Ovary (tissue), 9 donors: ENCODE measurements around the gene MAU2. TPM values are rescaled to one million over a fixed set of nuclear protein-coding genes. Genes with fewer than 3 reads are reported as not detected.

Experiments
- DNase-seq, 5 donors: peaks; one replicate each; pipeline ENCODE4 v3.0.0-alpha.2; 2019 to 2020
- H3K27ac ChIP-seq, 2 donors: fragments of 200-600 bp; one replicate each; pipeline versions ENCODE4 v1.5.1 to v1.8.0; 2019 to 2022
- H3K27me3 ChIP-seq: fragments of 200-600 bp; one replicate; pipeline ENCODE4 v1.8.0; 2022
- H3K36me3 ChIP-seq: fragments of 200-600 bp; sonication (generic); one replicate; pipeline ENCODE4 v1.5.1; 2019
- H3K4me1 ChIP-seq: one replicate; pipeline ENCODE4 v1.8.1; 2013; ENCODE audit warnings: mild to moderate bottlenecking, moderate library complexity; ENCODE audit not compliant: insufficient read depth
- H3K4me3 ChIP-seq: fragments of 200-600 bp; sonication (generic); one replicate; pipeline ENCODE4 v1.5.1; 2017
- H3K9me3 ChIP-seq, 2 donors: fragments of 200-600 bp in 1 of 2; sonication (generic) in 1 of 2; one replicate each; pipeline versions ENCODE4 v1.5.1 to v1.8.1; 2013 to 2019; ENCODE audit warnings: mild to moderate bottlenecking in 1 of 2, moderate library complexity in 1 of 2
- EP300 ChIP-seq: sonication (generic); formaldehyde crosslinking; IDR thresholded peaks from one replicate; pipeline ENCODE4 v1.6.1; 2017; ENCODE audit warnings: antibody characterized with exemption
- POLR2A ChIP-seq: fragments of 450-650 bp; IDR thresholded peaks from one replicate; pipeline ENCODE4 v1.6.1; 2017; ENCODE audit warnings: antibody characterized with exemption, mild to moderate bottlenecking, moderate library complexity
- WGBS, 3 donors: extraction: QIAGEN DNeasy Blood & Tissue Kit in 1 of 3; methylation state at CpG; one replicate each; pipeline versions ENCODE4 v1.1.5 to v1.1.7; 2013 to 2017; 5-methylcytosine and 5-hydroxymethylcytosine counted together
- intact Hi-C, 4 donors: fragments of 100-400 bp; cut with DNase I; formaldehyde crosslinking; loops; one replicate each; pipeline versions ENCODE4 v1.11.0 to v1.15.1; 2022 to 2023
- polyA plus RNA-seq, 2 donors: library from polyadenylated mRNA; stranded (reverse); fragments of 200-250 nt in 1 of 2; fragments of 350-450 nt in 1 of 2; fragmentation: Illumina TruSeq in 1 of 2; extraction: RNeasy Lipid Tissue Mini Kit (QIAGEN cat#74804) in 1 of 2; gene quantifications; one replicate each; pipeline ENCODE4 v1.2.3, GENCODE V29; 2013 to 2014
- total RNA-seq, 7 donors: library from RNA; depleted of rRNA in 2 of 7; stranded (reverse); fragments of >200 nt in 2 of 7; fragmentation: NEBNext Ultra II Directional in 3 of 7; extraction: Animal tissue kit (Norgen Biotek cat#: 25700) in 3 of 7; gene quantifications; one replicate each; pipeline versions ENCODE4 v1.1.0 to v1.2.4, GENCODE V29; 2016 to 2023
- TF ChIP-seq, protein P1 (sequence below), 3 donors: fragments of 450-650 bp in 2 of 3; fragments of 200-600 bp in 1 of 3; IDR thresholded peaks; one replicate each; pipeline versions ENCODE4 v1.5.1 to v1.8.0; 2016 to 2022; ENCODE audit warnings: antibody characterized with exemption in 3 of 3, mild to moderate bottlenecking in 1 of 3
- donor health status: DM: no; HTN: no; CAD: no; lungs with moderate emphysema.
- donor health status: DM: no; HTN: no; CAD: no.
- donor health status: Bipolar disorder and iron deficiency.
- donor health status: DM: yes; HTN: yes; CAD: no.
- donor health status: DM: no; HTN: no; CAD: no.
- donor health status: DM: yes; HTN: yes; CAD: no.

The MAU2 gene
- total and polyA plus RNA-seq, 9 donors, result 12.4 to 77.0 (median 56.8) TPM

DNA sequence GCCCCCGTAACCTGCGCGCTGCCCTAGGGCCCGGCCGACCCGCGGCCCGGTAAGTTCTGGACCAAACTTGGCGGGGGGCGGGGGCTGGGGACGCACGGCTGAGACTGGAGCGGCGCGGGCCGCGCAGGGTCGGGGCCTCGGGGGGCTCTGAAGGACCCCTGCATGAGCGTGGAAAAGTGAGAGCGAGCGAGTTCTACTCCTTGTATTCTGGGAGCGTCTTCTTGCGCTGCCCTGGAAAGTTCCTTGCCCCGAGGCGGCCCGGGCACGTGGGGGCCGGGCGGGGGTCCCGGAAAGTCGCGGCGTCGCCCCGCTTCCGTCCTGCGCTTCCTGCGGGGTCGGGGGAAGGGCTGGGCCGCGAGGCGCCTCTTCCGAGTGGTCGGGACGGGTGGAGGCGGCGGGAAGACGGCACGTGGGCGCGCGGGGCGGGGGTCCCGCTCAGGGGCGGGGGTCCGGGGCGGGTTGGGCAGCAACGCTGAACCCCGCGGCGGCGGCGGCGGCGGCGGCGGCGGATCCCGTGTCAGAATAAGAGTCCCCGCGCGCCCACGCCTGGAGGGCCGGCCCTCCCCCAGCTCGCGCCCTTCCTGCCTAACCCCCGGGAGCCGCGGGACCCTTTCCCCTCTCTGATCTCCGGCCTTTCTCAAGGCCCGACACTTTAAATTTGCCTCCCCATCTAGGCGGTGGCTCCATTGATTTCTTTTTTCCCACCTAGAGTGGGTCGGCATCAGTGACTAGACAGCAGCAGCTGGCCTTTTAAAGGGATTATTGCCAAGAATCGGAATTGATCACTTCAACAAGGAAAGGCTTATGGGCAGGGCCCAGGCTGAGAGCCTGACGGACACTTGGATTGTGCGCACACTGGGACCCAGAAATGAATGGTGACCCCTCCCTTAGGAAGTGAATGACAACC is 85.6 kb downstream of the MAU2 start:
- H3K36me3 ChIP-seq, result no peaks in the 10 kb centered on the region
- 0 to 2% (median 1%) methylated on average over 44 to 87 of the region's 87 CpGs for WGBS, 3 donors
- no peaks in the 10 kb centered on the region for H3K27me3 ChIP-seq
- H3K4me3 ChIP-seq, result peak overlapping the region; percentile 68
- no peaks in the 10 kb centered on the region for H3K9me3 ChIP-seq
- TF ChIP-seq, protein P1, sequence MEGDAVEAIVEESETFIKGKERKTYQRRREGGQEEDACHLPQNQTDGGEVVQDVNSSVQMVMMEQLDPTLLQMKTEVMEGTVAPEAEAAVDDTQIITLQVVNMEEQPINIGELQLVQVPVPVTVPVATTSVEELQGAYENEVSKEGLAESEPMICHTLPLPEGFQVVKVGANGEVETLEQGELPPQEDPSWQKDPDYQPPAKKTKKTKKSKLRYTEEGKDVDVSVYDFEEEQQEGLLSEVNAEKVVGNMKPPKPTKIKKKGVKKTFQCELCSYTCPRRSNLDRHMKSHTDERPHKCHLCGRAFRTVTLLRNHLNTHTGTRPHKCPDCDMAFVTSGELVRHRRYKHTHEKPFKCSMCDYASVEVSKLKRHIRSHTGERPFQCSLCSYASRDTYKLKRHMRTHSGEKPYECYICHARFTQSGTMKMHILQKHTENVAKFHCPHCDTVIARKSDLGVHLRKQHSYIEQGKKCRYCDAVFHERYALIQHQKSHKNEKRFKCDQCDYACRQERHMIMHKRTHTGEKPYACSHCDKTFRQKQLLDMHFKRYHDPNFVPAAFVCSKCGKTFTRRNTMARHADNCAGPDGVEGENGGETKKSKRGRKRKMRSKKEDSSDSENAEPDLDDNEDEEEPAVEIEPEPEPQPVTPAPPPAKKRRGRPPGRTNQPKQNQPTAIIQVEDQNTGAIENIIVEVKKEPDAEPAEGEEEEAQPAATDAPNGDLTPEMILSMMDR (IDR thresholded peaks at IDR 0.05), result no peak
- TF ChIP-seq EP300 (no peak), POLR2A (no peak)
- H3K27ac ChIP-seq, result peak overlapping the region; percentile 45 to 56
- H3K4me1 ChIP-seq, result peaks cover 19% of the 10 kb centered on the region
- intact Hi-C loops, result no loop called here
- peak; percentile 38 to 73 (median 68) for DNase-seq

DNA sequence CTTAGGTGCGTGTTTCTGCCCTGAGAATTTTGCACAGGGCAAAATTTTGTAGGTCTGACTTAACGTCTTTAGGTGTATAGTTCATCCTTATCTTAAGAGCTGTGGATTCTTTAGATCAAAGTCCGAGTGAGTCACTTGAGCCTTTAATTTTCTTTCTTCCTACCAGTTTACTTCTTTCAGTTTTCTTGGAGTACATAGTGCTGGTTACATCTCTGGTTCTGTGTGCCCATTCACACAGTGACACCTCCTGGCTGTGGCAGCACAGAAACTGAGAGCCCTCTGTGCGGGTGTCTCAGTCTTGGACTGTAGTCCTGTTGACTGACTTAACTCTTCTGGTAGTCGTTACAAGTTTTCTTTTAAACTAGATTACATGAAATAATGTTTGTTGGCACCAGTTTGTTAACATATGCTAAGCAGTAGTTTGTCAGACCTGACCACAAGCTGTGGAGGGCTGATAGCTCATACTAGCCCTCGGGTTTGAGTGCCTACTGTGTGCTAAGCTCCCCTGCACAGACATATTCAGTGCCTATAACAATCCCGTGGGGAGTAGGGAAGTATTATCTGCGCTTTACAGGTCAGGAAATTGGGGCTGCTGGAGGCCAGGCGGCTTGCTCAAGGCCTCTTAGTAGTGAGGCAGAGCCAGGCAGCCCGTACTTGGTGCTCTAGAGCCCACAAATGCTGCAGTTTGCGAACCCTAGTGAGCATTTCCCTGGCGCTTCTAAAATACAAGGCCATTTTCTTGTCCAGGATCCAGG is 86.4 kb downstream of the MAU2 start:
- no peak for DNase-seq
- peak overlapping the region in 1 of 2 donors; percentile 45 for H3K27ac ChIP-seq
- no peaks in the 10 kb centered on the region for H3K36me3 ChIP-seq
- TF ChIP-seq POLR2A, result no peak
- TF ChIP-seq EP300, result no peak
- TF ChIP-seq, protein P1 (IDR thresholded peaks at IDR 0.05), result no peak
- H3K9me3 ChIP-seq, result no peaks in the 10 kb centered on the region
- WGBS, 3 donors, result 20 to 31% (median 20%) methylated on average over 12 of the region's 12 CpGs
- intact Hi-C loops, result no loop called here
- H3K27me3 ChIP-seq, result no peaks in the 10 kb centered on the region
- H3K4me1 ChIP-seq, result peaks cover 19% of the 10 kb centered on the region
- peak overlapping the region; percentile 68 for H3K4me3 ChIP-seq

DNA sequence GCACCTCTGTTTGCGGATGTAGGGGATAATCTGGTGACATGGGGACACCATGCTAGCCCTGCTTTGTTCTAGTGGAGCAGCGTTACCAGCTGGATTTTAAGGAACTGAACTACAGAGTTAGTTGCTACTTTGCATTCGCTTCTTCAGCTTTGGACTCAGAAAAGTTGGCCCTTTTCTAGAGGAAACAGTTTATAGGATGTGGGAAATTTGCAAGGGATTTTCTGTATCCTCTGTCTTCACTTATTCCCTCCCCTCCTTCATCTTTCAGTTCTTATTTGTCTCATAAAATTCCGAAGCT is 87.0 kb downstream of the MAU2 start:
- intact Hi-C loops, result no loop called here
- peaks cover 19% of the 10 kb centered on the region for H3K4me1 ChIP-seq
- no peak overlapping the region for H3K27ac ChIP-seq
- no peaks in the 10 kb centered on the region for H3K9me3 ChIP-seq
- H3K27me3 ChIP-seq, result no peaks in the 10 kb centered on the region
- H3K4me3 ChIP-seq, result no peak overlapping the region
- WGBS, 3 donors, result 77 to 85% (median 84%) methylated on average over 4 of the region's 4 CpGs
- DNase-seq, result no peak
- no peaks in the 10 kb centered on the region for H3K36me3 ChIP-seq
- TF ChIP-seq, protein P1 (IDR thresholded peaks at IDR 0.05), result no peak
- no peak for TF ChIP-seq POLR2A
- TF ChIP-seq EP300, result no peak

Other genes with a start within 250 kb of the MAU2 start
- 10 to 100 TPM; 15.9 to 33.9 (median 23.9) TPM for gene TMEM161A, start 182.4 kb upstream of the MAU2 start, total RNA-seq
- 10 to 100 TPM in 1 of 2 donors, 1 to 10 TPM in 1; 3.2 to 28.1 TPM for gene TMEM161A, start 182.4 kb upstream of the MAU2 start, polyA plus RNA-seq
- 1 to 10 TPM in 4 of 7 donors, under 1 TPM in 2, not detected in 1; 0.46 to 3.6 (median 2.1) TPM for gene MEF2B, start 150.6 kb upstream of the MAU2 start, total RNA-seq
- gene MEF2B, start 150.6 kb upstream of the MAU2 start, polyA plus RNA-seq, result 1 to 10 TPM in 1 of 2 donors, under 1 TPM in 1; 0.35 to 1.1 TPM
- 10 to 100 TPM in 6 of 7 donors, 1 to 10 TPM in 1; 5.4 to 19.0 (median 16.6) TPM for gene BORCS8, start 128.7 kb upstream of the MAU2 start, total RNA-seq
- 10 to 100 TPM in 1 of 2 donors, 1 to 10 TPM in 1; 5.7 to 13.1 TPM for gene BORCS8, start 128.7 kb upstream of the MAU2 start, polyA plus RNA-seq
- 10 to 100 TPM; 40.4 to 67.2 (median 58.4) TPM for gene RFXANK, start 128.6 kb upstream of the MAU2 start, total RNA-seq
- 10 to 100 TPM in 1 of 2 donors, 1 to 10 TPM in 1; 9.7 to 59.2 TPM for gene RFXANK, start 128.6 kb upstream of the MAU2 start, polyA plus RNA-seq
- gene NR2C2AP, start 117.4 kb upstream of the MAU2 start, total RNA-seq, result 10 to 100 TPM; 12.5 to 24.4 (median 14.9) TPM
- gene NR2C2AP, start 117.4 kb upstream of the MAU2 start, polyA plus RNA-seq, result 10 to 100 TPM in 1 of 2 donors, 1 to 10 TPM in 1; 8.8 to 27.2 TPM
- not detected for gene NCAN, start 108.9 kb upstream of the MAU2 start, total RNA-seq
- not detected for gene NCAN, start 108.9 kb upstream of the MAU2 start, polyA plus RNA-seq
- gene TM6SF2, start 47.5 kb upstream of the MAU2 start, total RNA-seq, result 1 to 10 TPM in 1 of 7 donors, under 1 TPM in 2, not detected in 4; 0.25 to 3.7 (median 0.31) TPM
- under 1 TPM in 1 of 2 donors, not detected in 1; 0.19 TPM for gene TM6SF2, start 47.5 kb upstream of the MAU2 start, polyA plus RNA-seq
- gene SUGP1, start 320 bp upstream of the MAU2 start, total RNA-seq, result 10 to 100 TPM; 14.7 to 42.9 (median 37.3) TPM
- gene SUGP1, start 320 bp upstream of the MAU2 start, polyA plus RNA-seq, result 10 to 100 TPM; 27.6 to 29.0 TPM
- gene GATAD2A, start 84.8 kb downstream of the MAU2 start, total RNA-seq, result 10 to 100 TPM; 10.7 to 83.0 (median 57.9) TPM
- 10 to 100 TPM; 13.7 to 18.9 TPM for gene GATAD2A, start 84.8 kb downstream of the MAU2 start, polyA plus RNA-seq
- gene TSSK6, start 194.7 kb downstream of the MAU2 start, total RNA-seq, result 1 to 10 TPM in 3 of 7 donors, under 1 TPM in 4; 0.76 to 1.8 (median 0.95) TPM
- 1 to 10 TPM in 1 of 2 donors, not detected in 1; 2.5 TPM for gene TSSK6, start 194.7 kb downstream of the MAU2 start, polyA plus RNA-seq
- 100 to 1,000 TPM in 6 of 7 donors, 10 to 100 TPM in 1; 46.5 to 291 (median 212) TPM for gene NDUFA13, start 195.4 kb downstream of the MAU2 start, total RNA-seq
- 100 to 1,000 TPM in 1 of 2 donors, 10 to 100 TPM in 1; 33.5 to 202 TPM for gene NDUFA13, start 195.4 kb downstream of the MAU2 start, polyA plus RNA-seq
- 1 to 10 TPM; 2.0 to 5.0 (median 3.5) TPM for gene YJEFN3, start 208.1 kb downstream of the MAU2 start, total RNA-seq
- 1 to 10 TPM; 2.9 TPM for gene YJEFN3, start 208.1 kb downstream of the MAU2 start, polyA plus RNA-seq
- 1 to 10 TPM in 4 of 7 donors, under 1 TPM in 3; 0.48 to 9.7 (median 1.1) TPM for gene CILP2, start 217.4 kb downstream of the MAU2 start, total RNA-seq
- gene CILP2, start 217.4 kb downstream of the MAU2 start, polyA plus RNA-seq, result 1 to 10 TPM in 1 of 2 donors, under 1 TPM in 1; 0.28 to 1.0 TPM